ENCODE measurements around the gene IL26. TPM values are rescaled to one million over a fixed set of nuclear protein-coding genes. Genes with fewer than 3 reads are reported as not detected.

The IL26 gene
- total RNA-seq, 1 donor from 2014 or later, result not detected

GRCh38 chr12:68250454-68250853 is 24.8 kb upstream of the IL26 start:
- ATAC-seq (ENCODE audit: low read depth) (no peak), DNase-seq (no peak)
- no peaks in the 10 kb centered on the region for H3K36me3 Mint-ChIP-seq (ENCODE audit: low read depth)
- TF ChIP-seq CTCF (IDR thresholded peaks at IDR 0.05), result no peak
- H3K27me3 Mint-ChIP-seq, result peaks cover 7% of the 10 kb centered on the region
- H3K27ac Mint-ChIP-seq, result no peak overlapping the region
- no peak overlapping the region for H3K4me3 Mint-ChIP-seq
- POLR2A ChIA-PET, result interaction anchor here (0.6 kb wide), 1 partner anchor 1948 kb away, joined by 4 read pairs; the partner anchor contains the start of gene HELB
- CTCF ChIA-PET, result no interaction called here
- intact Hi-C loops (cut with micrococcal nuclease), result no loop called here
- H3K9me3 Mint-ChIP-seq, result no peaks in the 10 kb centered on the region
- no peaks in the 10 kb centered on the region for H3K4me1 Mint-ChIP-seq

- Mint-ChIP-seq H3K27ac (no peak overlapping the region), H3K36me3 (ENCODE audit: low read depth) (no peaks in the 10 kb centered on the region), H3K4me3 (no peak overlapping the region), H3K4me1 (no peaks in the 10 kb centered on the region), H3K9me3 (no peaks in the 10 kb centered on the region), H3K27me3 (peaks cover 6% of the 10 kb centered on the region)
- CTCF ChIA-PET, result no interaction called here
- no peak for TF ChIP-seq CTCF (IDR thresholded peaks at IDR 0.05)
- no peak for DNase-seq
- POLR2A ChIA-PET, result no interaction called here
- no peak for ATAC-seq (ENCODE audit: low read depth)
- intact Hi-C loops (cut with micrococcal nuclease), result no loop called here
Measured at GRCh38 chr12:68247785-68248184, 22.2 kb upstream of the IL26 start.

- H3K4me3 Mint-ChIP-seq, result no peak overlapping the region
- no peak for DNase-seq
- H3K4me1 Mint-ChIP-seq, result no peaks in the 10 kb centered on the region
- no peaks in the 10 kb centered on the region for H3K36me3 Mint-ChIP-seq (ENCODE audit: low read depth)
- no peaks in the 10 kb centered on the region for H3K9me3 Mint-ChIP-seq
- ATAC-seq (ENCODE audit: low read depth), result no peak
- H3K27ac Mint-ChIP-seq, result no peak overlapping the region
- CTCF ChIA-PET, result no interaction called here
- peaks cover 2% of the 10 kb centered on the region for H3K27me3 Mint-ChIP-seq
- POLR2A ChIA-PET, result no interaction called here
- intact Hi-C loops (cut with micrococcal nuclease), result no loop called here
- TF ChIP-seq CTCF (IDR thresholded peaks at IDR 0.05), result no peak
Measured at GRCh38 chr12:68246350-68246749, 20.7 kb upstream of the IL26 start.

GRCh38 chr12:68245180-68246021 is 19.8 kb upstream of the IL26 start:
- peaks cover 9% of the 10 kb centered on the region for H3K4me1 Mint-ChIP-seq
- H3K27ac Mint-ChIP-seq, result no peak overlapping the region
- ATAC-seq (ENCODE audit: low read depth) (no peak), DNase-seq (no peak)
- H3K4me3 Mint-ChIP-seq, result no peak overlapping the region
- no peaks in the 10 kb centered on the region for H3K36me3 Mint-ChIP-seq (ENCODE audit: low read depth)
- intact Hi-C loops (cut with micrococcal nuclease), result no loop called here
- H3K27me3 Mint-ChIP-seq, result no peaks in the 10 kb centered on the region
- no peaks in the 10 kb centered on the region for H3K9me3 Mint-ChIP-seq
- POLR2A ChIA-PET, result no interaction called here
- CTCF ChIA-PET, result interaction anchor here (0.6 kb wide), 1 partner anchor 953 kb away, joined by 3 read pairs; no protein-coding TSS in a partner anchor
- TF ChIP-seq CTCF (IDR thresholded peaks at IDR 0.05), result no peak

GRCh38 chr12:68242777-68243176 is 17.2 kb upstream of the IL26 start:
- ATAC-seq (ENCODE audit: low read depth), result no peak
- H3K4me3 Mint-ChIP-seq, result no peak overlapping the region
- DNase-seq, result no peak
- H3K9me3 Mint-ChIP-seq, result no peaks in the 10 kb centered on the region
- intact Hi-C loops (cut with micrococcal nuclease), result no loop called here
- H3K4me1 Mint-ChIP-seq, result peaks cover 11% of the 10 kb centered on the region
- no peaks in the 10 kb centered on the region for H3K36me3 Mint-ChIP-seq (ENCODE audit: low read depth)
- no peak overlapping the region for H3K27ac Mint-ChIP-seq
- ChIA-PET POLR2A (no interaction called here), CTCF (no interaction called here)
- H3K27me3 Mint-ChIP-seq, result no peaks in the 10 kb centered on the region
- TF ChIP-seq CTCF (IDR thresholded peaks at IDR 0.05), result no peak
